ENCODE data around the gene BDKRB2.

DNA sequence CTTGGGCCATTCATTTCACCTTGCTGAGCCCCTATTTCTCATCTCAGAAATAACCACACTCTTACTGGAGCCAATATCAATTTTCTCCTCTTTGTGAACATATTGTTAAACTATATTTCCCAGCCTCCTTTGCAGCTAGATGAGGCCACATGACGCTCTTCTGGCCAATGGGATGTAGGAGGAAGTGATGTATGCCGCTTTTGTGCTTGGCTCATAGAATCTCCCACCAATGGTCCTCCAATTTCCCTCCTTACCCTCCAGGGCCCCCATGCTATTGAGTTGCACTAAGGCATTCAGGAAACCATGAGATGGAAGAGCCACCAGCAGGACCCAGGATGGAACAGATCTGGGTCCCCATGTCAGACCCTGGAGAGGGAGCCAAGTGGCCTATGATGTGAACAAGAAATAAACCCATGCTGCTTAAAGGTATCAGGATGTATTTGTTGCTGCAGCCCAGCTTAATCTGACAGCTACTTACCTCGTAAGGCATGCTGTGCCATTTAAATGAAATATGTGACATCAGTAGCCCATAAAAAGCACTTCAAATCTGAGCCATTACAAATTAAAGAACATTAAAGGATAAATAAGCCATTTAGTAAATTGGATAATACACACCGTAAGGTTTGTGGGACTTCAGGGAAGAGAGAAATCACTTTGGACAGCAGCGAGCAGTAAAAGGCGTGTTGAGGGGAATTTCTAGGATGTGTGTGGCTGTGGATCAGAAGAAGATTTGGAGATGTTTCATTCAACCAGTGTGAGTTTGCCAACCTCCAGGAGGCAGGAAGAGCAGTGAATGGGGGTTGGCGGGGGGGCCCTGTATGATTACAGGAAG lies 24.4 kb upstream of the BDKRB2 start:
- TF ChIP-seq, protein P1, sequence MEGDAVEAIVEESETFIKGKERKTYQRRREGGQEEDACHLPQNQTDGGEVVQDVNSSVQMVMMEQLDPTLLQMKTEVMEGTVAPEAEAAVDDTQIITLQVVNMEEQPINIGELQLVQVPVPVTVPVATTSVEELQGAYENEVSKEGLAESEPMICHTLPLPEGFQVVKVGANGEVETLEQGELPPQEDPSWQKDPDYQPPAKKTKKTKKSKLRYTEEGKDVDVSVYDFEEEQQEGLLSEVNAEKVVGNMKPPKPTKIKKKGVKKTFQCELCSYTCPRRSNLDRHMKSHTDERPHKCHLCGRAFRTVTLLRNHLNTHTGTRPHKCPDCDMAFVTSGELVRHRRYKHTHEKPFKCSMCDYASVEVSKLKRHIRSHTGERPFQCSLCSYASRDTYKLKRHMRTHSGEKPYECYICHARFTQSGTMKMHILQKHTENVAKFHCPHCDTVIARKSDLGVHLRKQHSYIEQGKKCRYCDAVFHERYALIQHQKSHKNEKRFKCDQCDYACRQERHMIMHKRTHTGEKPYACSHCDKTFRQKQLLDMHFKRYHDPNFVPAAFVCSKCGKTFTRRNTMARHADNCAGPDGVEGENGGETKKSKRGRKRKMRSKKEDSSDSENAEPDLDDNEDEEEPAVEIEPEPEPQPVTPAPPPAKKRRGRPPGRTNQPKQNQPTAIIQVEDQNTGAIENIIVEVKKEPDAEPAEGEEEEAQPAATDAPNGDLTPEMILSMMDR (conservative IDR thresholded peaks at IDR 0.05 in 1 of 2, IDR thresholded peaks at IDR 0.05 in 1 of 2; ENCODE audit: low read depth in 1 of 2, low read length in 2 of 2) = no peak
- TF ChIP-seq EZH2 (IDR thresholded peaks at IDR 0.05; ENCODE audit: low read length, missing control alignments) = no peak
